Measurements from ENCODE around the gene RFX7. TPM values are rescaled to one million over a fixed set of nuclear protein-coding genes. Genes with fewer than 3 reads are reported as not detected.
"Not testable (repeated sequence)": the region's sequence is repeated elsewhere in the genome, so short reads cannot be mapped to it uniquely, and the experiment has no call there.

RFX7 gene
- polyA plus RNA-seq, 1 donor: 13.7 TPM

GRCh38 chr15:56205061-56205876, 38.4 kb downstream of the RFX7 start:
- DNase-seq: no peak

DNA sequence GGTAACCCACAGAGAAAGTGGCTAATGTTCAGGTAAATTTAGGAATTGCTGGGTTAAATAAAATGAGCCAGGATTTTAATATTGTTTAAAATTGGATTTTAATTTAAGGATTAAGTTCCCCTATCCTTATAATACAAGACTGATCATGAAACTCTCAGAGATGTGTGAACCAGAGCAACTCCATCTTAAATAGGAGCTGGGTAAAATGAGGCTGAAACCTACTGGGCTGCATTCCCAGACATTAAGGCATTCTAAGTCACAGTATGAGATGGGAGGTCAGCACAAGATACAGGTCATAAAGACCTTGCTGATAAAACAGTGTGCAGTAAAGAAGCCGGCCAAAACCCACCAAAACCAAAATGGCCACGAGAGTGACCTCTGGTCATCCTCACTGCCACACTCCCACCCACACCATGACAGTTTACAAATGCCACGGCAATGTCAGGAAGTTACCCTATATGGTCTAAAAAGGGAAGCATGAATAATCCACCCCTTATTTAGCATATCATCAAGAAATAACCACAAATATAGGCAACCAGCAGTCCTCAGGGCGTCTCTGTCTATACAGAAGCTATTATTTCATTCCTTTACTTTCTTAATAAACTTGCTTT, 40.3 kb downstream of the RFX7 start:
- not testable (repeated sequence) for DNase-seq

DNA sequence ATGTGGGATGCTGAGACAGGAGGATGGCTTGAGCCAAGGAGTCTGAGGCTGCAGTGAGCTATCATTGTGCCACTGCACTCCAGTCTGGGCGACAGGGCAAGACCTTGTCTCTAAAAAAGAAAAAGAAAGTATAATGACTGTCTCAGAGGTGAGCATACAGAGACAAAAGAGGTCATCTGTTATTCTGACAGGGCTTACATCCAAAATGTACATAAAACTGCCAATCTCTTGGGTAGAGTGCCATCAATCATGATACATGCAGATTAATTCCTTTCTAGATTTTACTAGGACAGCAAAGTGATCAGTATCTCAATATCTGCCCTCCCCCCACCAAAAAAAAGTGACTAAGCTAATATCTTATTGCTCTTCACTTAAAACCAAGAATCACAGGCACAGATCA, 41.0 kb downstream of the RFX7 start:
- DNase-seq: no peak

- no peak for DNase-seq
Measured at GRCh38 chr15:56199038-56199437, 44.6 kb downstream of the RFX7 start.

DNA sequence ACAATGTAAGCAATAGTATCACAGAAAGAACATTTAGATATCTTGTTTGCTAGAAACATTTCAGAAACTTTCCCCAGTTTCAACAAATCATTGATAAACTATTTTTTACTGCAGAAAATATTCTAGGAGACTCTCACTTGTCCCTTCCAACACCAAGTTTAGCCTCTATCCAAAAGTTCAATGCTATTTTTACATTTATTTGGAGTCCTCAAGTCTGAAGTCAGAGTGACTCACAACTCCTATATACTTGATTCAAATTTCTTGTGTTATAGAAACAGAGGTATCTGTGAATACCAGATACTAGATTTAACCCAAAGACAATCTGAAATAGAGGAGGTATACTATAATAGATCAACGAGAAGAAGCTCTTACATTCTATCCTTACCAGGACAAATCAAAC, 49.6 kb downstream of the RFX7 start:
- no peak for DNase-seq

GRCh38 chr15:56192659-56193442, 50.8 kb downstream of the RFX7 start:
- no peak for DNase-seq

DNA sequence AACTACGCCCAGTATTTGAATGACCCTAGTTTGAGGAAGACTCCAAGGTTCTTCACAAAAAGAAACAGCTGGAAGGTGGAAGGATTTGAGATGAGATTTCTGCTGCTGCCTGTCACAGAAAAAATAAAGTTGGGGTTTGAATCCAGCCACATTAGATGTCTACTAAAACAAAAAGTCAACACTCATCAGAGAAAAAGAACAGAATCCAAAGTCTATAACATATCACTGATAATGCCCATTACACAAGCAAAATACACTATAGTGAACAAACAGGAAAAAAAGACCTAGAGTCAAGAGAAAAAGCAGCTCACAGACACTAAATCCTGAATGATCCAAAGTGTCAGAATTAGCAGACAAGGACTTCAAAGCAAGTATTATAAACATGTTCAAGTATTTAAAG, 56.0 kb downstream of the RFX7 start:
- no peak for DNase-seq

DNA sequence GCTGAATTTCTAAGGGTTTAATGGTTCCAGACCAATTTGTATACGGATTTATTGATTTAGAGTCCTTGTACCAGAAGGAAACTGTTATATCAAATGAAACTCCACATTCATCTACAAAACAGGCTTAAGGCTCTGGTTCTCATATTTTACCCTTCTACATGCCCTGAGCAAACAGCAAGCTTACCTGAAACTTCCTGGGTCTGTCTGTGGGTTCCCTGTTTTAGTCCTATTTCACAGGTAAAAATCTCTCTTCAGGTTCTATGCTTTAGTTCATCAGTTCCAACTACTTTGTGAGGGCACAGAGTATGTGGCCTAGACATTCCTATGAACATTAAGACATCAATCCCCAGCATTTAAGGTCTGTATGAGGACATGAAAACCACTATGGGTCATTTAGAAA, 57.7 kb downstream of the RFX7 start:
- no peak for DNase-seq

- no peak for DNase-seq
Measured at GRCh38 chr15:56184516-56184915, 59.2 kb downstream of the RFX7 start.

GRCh38 chr15:56180851-56181250, 62.8 kb downstream of the RFX7 start:
- DNase-seq: no peak

- DNase-seq: no peak
Measured at GRCh38 chr15:56176996-56177395, 66.7 kb downstream of the RFX7 start.

DNA sequence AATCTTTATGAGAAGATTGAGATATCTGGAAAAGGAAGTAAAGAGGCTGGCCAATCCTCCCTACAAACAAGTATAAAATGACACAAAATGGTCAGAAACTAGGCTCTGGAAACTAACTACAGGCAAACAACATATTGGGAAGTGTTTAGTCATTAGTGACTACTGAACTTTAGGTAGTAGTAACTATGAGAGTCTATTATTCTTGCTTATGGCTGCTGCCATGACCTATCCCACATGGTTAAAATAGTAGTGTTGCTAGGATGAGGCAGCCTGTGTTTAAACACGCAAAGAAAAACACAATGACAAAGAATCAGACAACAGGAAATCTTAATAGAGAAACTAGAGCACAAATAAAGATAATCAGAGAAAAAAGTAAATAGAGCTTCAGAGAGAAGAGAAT, 67.9 kb downstream of the RFX7 start:
- no peak for DNase-seq

DNA sequence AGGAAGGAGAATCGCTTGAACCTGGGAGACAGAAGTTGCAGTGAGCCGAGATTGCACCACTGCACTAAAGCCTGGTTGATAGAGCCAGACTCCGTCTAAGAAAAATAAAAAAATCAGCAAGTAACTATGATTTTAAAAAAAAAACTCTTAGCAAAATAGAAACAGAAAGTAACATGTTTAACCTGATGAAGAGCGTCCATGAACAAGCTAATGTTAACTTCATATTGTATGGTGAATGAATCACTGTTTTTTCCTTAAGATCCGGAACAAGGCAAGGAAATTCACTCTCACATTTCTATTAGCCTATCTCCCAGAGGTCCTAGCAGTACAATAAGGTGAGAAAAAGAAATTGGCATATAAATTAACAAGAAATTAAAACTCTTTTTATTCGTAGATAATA, 69.0 kb downstream of the RFX7 start:
- no peak for DNase-seq

- DNase-seq: no peak
Measured at GRCh38 chr15:56168394-56168793, 75.3 kb downstream of the RFX7 start.

DNA sequence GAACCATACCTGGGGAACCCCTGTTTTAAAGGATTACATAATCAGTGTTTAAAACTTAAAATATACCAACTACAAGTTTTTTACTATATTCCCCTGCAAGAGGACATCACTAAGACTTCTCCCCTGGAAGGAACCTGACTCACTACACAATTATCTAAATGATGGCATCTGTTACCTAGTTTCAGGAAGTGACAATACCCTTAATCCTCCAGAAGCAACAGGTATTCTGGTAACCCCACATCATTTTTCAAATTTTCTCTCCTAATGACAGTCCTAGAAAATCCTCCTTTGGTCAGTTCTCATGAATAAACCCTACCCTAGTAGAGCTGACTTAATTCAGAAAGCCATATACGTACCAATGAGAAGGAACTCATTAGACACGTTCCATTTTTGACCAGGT, 78.4 kb downstream of the RFX7 start:
- DNase-seq: no peak

GRCh38 chr15:56160966-56161365, 82.7 kb downstream of the RFX7 start:
- no peak for DNase-seq

GRCh38 chr15:56156877-56157276, 86.8 kb downstream of the RFX7 start:
- no peak for DNase-seq

DNA sequence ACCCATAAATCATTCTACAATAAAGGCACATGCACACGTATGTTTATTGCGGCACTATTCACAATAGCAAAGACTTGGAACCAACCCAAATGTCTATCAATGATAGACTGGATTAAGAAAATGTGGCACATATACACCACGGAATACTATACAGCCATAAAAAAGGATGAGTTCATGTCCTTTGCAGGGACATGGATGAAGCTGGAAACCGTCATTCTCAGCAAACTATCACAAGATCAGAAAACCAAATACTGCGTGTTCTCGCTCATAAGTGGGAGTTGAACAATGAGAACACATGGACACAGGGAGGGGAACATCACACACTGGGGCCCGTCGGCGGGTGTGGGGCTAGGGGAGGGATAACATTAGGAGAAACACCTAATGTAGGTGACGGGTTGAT, 88.4 kb downstream of the RFX7 start:
- DNase-seq: not testable (repeated sequence)

- DNase-seq: not testable (repeated sequence)
Measured at GRCh38 chr15:56154768-56155167, 88.9 kb downstream of the RFX7 start.

DNA sequence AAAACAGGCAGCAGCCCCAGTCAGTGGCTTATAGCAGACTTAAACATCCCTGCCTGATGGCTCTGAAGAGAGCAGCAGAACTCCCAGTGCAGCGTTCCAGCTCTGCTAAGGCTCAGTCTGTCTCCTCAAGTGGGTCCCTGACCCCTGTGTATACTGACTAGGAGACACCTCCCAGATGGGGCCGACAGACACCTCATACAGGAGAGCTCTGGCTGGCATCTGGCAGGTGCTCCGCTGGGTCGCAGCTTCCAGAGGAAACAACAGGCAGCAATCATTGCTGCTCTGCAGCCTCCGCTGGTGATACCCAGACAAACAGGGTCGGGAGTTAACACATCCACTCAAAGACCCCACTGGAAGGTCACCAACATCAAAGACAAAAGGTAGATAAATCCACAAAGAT, 93.5 kb downstream of the RFX7 start:
- DNase-seq: no peak

DNA sequence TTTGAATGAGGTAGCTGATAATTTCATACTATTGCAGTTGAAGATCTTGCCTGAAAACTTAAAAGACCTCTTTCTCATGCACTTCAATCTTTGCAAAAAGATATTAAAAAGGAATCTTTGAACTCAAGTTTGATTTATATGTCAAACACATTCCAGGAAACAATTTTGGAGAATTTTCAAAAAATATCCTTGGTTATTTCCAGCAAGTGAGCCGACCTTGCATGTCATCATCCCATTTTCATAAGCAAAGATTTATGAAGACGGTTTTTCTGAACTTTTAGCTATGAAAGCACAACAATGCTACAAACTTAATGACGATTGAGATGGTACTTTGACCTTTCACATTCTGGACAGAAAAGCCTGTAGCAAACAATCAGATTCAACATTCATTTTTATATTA, 95.6 kb downstream of the RFX7 start:
- DNase-seq: no peak

DNA sequence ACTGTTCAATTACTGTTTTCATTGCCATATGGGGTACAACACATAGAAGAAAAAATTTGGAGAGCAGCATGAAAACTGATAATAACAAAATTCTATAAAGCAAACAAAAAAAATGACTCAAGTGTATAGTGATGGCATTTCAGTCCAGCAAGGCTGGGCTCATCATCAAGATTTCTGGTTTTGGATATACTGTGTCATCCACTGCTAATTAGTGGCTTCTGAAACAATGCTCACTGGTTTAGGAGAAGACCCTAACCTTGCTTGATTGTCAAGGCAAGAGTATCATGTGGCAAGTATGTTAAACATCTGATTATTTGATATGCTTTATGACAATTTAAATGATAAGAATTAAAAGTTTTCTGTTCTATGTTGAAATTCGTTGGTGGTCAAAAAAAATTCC, 96.9 kb downstream of the RFX7 start:
- no peak for DNase-seq

- DNase-seq: no peak
Measured at GRCh38 chr15:56128081-56128480, 115.6 kb downstream of the RFX7 start.

- no peak for DNase-seq
Measured at GRCh38 chr15:56126409-56126808, 117.3 kb downstream of the RFX7 start.
